HEK293 (cell line): ENCODE results near the gene FGF12.

Experiments used
- CTCF ChIP-seq: fragments of 450-650 bp; formaldehyde crosslinking; IDR thresholded peaks from 2 replicates; pipeline ENCODE4 v1.5.1; 2016; ENCODE audit warnings: missing biosample characterization, missing genetic modification characterization
- SP2 ChIP-seq: fragments of 450-650 bp; formaldehyde crosslinking; IDR thresholded peaks from 2 replicates; pipeline ENCODE4 v1.5.1; 2016; ENCODE audit warnings: missing biosample characterization, missing genetic modification characterization
- ZBTB11 ChIP-seq: fragments of 450-650 bp; formaldehyde crosslinking; conservative IDR thresholded peaks from 2 replicates; pipeline ENCODE4 v1.5.1; 2016; ENCODE audit warnings: low read depth, missing biosample characterization, missing genetic modification characterization
- ZNF133 ChIP-seq: fragments of 450-650 bp; formaldehyde crosslinking; IDR thresholded peaks from 2 replicates; pipeline ENCODE4 v1.5.1; 2016; ENCODE audit warnings: missing biosample characterization, missing genetic modification characterization
- ZNF169 ChIP-seq: fragments of 450-650 bp; formaldehyde crosslinking; IDR thresholded peaks from 2 replicates; pipeline ENCODE4 v1.5.1; 2016; ENCODE audit warnings: missing biosample characterization, missing genetic modification characterization
- ZNF175 ChIP-seq: fragments of 450-650 bp; formaldehyde crosslinking; IDR thresholded peaks from 2 replicates; pipeline ENCODE4 v1.5.1; 2016; ENCODE audit warnings: missing biosample characterization, missing genetic modification characterization
- ZNF19 ChIP-seq: fragments of 450-650 bp; formaldehyde crosslinking; IDR thresholded peaks from 2 replicates; pipeline ENCODE4; 2016; ENCODE audit warnings: missing biosample characterization, missing genetic modification characterization, low read depth
- ZNF311 ChIP-seq: fragments of 450-650 bp; formaldehyde crosslinking; IDR thresholded peaks from 2 replicates; pipeline ENCODE4 v1.5.1; 2017; ENCODE audit warnings: missing biosample characterization, missing genetic modification characterization, borderline replicate concordance
- ZNF350 ChIP-seq: fragments of 450-650 bp; formaldehyde crosslinking; IDR thresholded peaks from 2 replicates; pipeline ENCODE4 v1.5.0; 2017; ENCODE audit warnings: missing biosample characterization, mild to moderate bottlenecking, missing genetic modification characterization
- ZNF37A ChIP-seq: fragments of 450-650 bp; IDR thresholded peaks from 2 replicates; pipeline ENCODE4 v1.5.1; 2018; ENCODE audit warnings: missing biosample characterization, missing genetic modification characterization
- ZNF398 ChIP-seq: fragments of 450-650 bp; formaldehyde crosslinking; IDR thresholded peaks from 2 replicates; pipeline ENCODE4 v1.5.1; 2017; ENCODE audit warnings: missing biosample characterization, missing genetic modification characterization
- ZNF621 ChIP-seq: fragments of 450-650 bp; formaldehyde crosslinking; IDR thresholded peaks from 2 replicates; pipeline ENCODE4 v1.5.1; 2017; ENCODE audit warnings: missing biosample characterization, missing genetic modification characterization
- ZNF704 ChIP-seq: fragments of 450-650 bp; formaldehyde crosslinking; IDR thresholded peaks from 2 replicates; pipeline ENCODE4 v1.5.1; 2016; ENCODE audit warnings: missing biosample characterization, missing genetic modification characterization

GRCh38 chr3:192273001-192273696 lies 454.2 kb downstream of the FGF12 start:
- TF ChIP-seq ZNF37A (no peak), ZNF175 (tag by site-specific recombination) (no peak), ZNF398 (no peak), ZNF311 (tag by site-specific recombination) (no peak), ZNF704 (tag by site-specific recombination) (no peak), CTCF (tag by site-specific recombination) (no peak), ZNF350 (tag by site-specific recombination) (no peak), ZNF169 (no peak), SP2 (tag by site-specific recombination) (no peak), ZNF19 (tag by site-specific recombination) (no peak), ZNF133 (tag by site-specific recombination) (no peak), ZNF621 (tag by site-specific recombination) (no peak), ZBTB11 (no peak)
